HepG2 (cell line): ENCODE data around the gene TMEM176A. TPM values are rescaled to one million over a fixed set of nuclear protein-coding genes. Genes with fewer than 3 reads are reported as not detected.

Source experiments
- ATAC-seq: fragments of 200-7000 bp; cut with Tn5 transposase; 3 replicates; pipeline ENCODE4 v1.9.1; 2020; ENCODE audit warnings: mild to moderate bottlenecking, moderate library complexity
- BruUV-seq: library from RNA; stranded (reverse); fragments of 400-500 nt; replicated peaks from 2 replicates; lab custom pipeline; 2021; lab: Mats Ljungman, UMichigan
- CTCF ChIA-PET: fragments of 300-600 bp; formaldehyde crosslinking; extraction: SDS; loops from one replicate; lab custom pipeline; 2021; ENCODE audit warnings: low total read pairs, inconsistent platforms, low intra/inter-chr PET ratio; lab: Yijun Ruan, JAX
- POLR2A ChIA-PET: fragments of 350-600 bp; sonication (Branson Sonifier 250); formaldehyde crosslinking; loops from one replicate; lab custom pipeline; 2020; ENCODE audit warnings: antibody characterized with exemption, inconsistent platforms; lab: Yijun Ruan, JAX
- DNase-seq: peaks from one replicate; pipeline ENCODE4 v3.0.0-alpha.2; 2015; ENCODE audit warnings: low spot score
- FAIRE-seq: peaks from 3 replicates; lab custom pipeline; 2011; peaks lifted over from hg19 to GRCh38; lab: Jason Lieb, UNC
- H2AFZ ChIP-seq: one replicate; pipeline ENCODE4 v1.6.1; 2011; ENCODE audit warnings: low read length, inconsistent platforms
- H3K27ac ChIP-seq: fragments of 300-600 bp; 3 replicates; pipeline ENCODE4 v1.8.0; 2011; ENCODE audit warnings: mixed run types, mild to moderate bottlenecking, mixed read lengths, low read length, inconsistent platforms; ENCODE audit not compliant: insufficient read depth; ENCODE audit errors: extremely low read length
- H3K27me3 ChIP-seq, 2 experiments: fragments of 200-600 bp in 1 of 2; 2 replicates in 1 of 2; 3 replicates in 1 of 2; pipeline versions ENCODE4 v1.6.0 to v1.8.0; 2011; ENCODE audit warnings: low read length in 2 of 2, mild to moderate bottlenecking in 2 of 2, moderate library complexity in 2 of 2, inconsistent platforms in 1 of 2; ENCODE audit not compliant: insufficient read depth in 2 of 2, control insufficient read depth in 1 of 2
- H3K36me3 ChIP-seq, 2 experiments: fragments of 200-600 bp in 1 of 2; replicated peaks in 1 of 2; 2 replicates in 1 of 2; 3 replicates in 1 of 2; pipeline versions ENCODE4 v1.5.1 to v1.8.0; 2011; ENCODE audit warnings: low read length in 2 of 2, inconsistent platforms in 1 of 2; ENCODE audit not compliant: insufficient read depth in 2 of 2, control insufficient read depth in 1 of 2
- H3K4me1 ChIP-seq: 2 replicates; pipeline ENCODE4 v1.5.1; 2012; ENCODE audit warnings: low read length, inconsistent platforms; ENCODE audit not compliant: insufficient read depth
- H3K4me2 ChIP-seq: 2 replicates; pipeline ENCODE4 v1.6.0; 2011; ENCODE audit warnings: low read depth, low read length, inconsistent platforms
- H3K4me3 ChIP-seq, 3 experiments: fragments of 200-600 bp in 1 of 3; sonication (generic), shearing (Covaris generic) in 1 of 3; replicated peaks in 1 of 3; 2 replicates each; pipeline ENCODE4 v1.5.1; 2011 to 2016; ENCODE audit warnings: low read length in 3 of 3, inconsistent platforms in 2 of 3, low read depth in 2 of 3, mild to moderate bottlenecking in 2 of 3, control low read depth in 1 of 3, mixed read lengths in 1 of 3; ENCODE audit not compliant: insufficient read depth in 1 of 3
- H3K79me2 ChIP-seq: one replicate; pipeline ENCODE4 v1.6.1; 2011; ENCODE audit warnings: low read length, inconsistent platforms; ENCODE audit not compliant: insufficient read depth
- H3K9ac ChIP-seq: 2 replicates; pipeline ENCODE4 v1.6.0; 2011; ENCODE audit warnings: mild to moderate bottlenecking, low read depth, low read length, inconsistent platforms; ENCODE audit not compliant: insufficient read depth
- H3K9me3 ChIP-seq: 2 replicates; pipeline ENCODE4 v1.5.1; 2012; ENCODE audit warnings: mild to moderate bottlenecking, low read length
- H4K20me1 ChIP-seq: 2 replicates; pipeline ENCODE4 v1.6.0; 2011; ENCODE audit warnings: inconsistent platforms, mild to moderate bottlenecking, low read length, moderate library complexity; ENCODE audit not compliant: insufficient read depth
- ETV6 ChIP-seq: sonication (generic); formaldehyde crosslinking; conservative IDR thresholded peaks from 2 replicates; pipeline ENCODE4 v1.4.0; 2020; ENCODE audit warnings: missing genetic modification reagents
- HOXA7 ChIP-seq: sonication (generic); formaldehyde crosslinking; IDR thresholded peaks from 2 replicates; pipeline ENCODE4 v1.8.1; 2022; ENCODE audit warnings: mild to moderate bottlenecking, missing genetic modification reagents, moderate library complexity
- KLF13 ChIP-seq: sonication (generic); formaldehyde crosslinking; IDR thresholded peaks from 2 replicates; pipeline ENCODE4 v1.4.0; 2020; ENCODE audit warnings: mild to moderate bottlenecking, missing genetic modification reagents
- KMT2A ChIP-seq: sonication (generic); formaldehyde crosslinking; IDR thresholded peaks from 2 replicates; pipeline ENCODE4 v1.4.0; 2020; ENCODE audit warnings: missing genetic modification reagents
- MNT ChIP-seq: fragments of 450-650 bp; IDR thresholded peaks from 2 replicates; pipeline ENCODE4 v1.6.1; 2016
- SETDB1 ChIP-seq: sonication (generic); formaldehyde crosslinking; IDR thresholded peaks from 2 replicates; pipeline ENCODE4 v1.5.1; 2020; ENCODE audit warnings: missing genetic modification reagents, mild to moderate bottlenecking, borderline replicate concordance
- SIX1 ChIP-seq: sonication (generic); formaldehyde crosslinking; IDR thresholded peaks from 2 replicates; pipeline ENCODE4 v1.4.0; 2020; ENCODE audit warnings: missing genetic modification reagents, borderline replicate concordance
- TFE3 ChIP-seq: IDR thresholded peaks from 2 replicates; pipeline ENCODE4 v1.6.1; 2016
- ZNF343 ChIP-seq: sonication (generic); formaldehyde crosslinking; IDR thresholded peaks from 2 replicates; pipeline ENCODE4 v1.4.0; 2020; ENCODE audit warnings: mild to moderate bottlenecking, missing genetic modification reagents
- ZNF350 ChIP-seq: sonication (generic); formaldehyde crosslinking; IDR thresholded peaks from 2 replicates; pipeline ENCODE4 v1.4.0; 2020; ENCODE audit warnings: mild to moderate bottlenecking, low read depth, missing genetic modification reagents, borderline replicate concordance
- ZNF550 ChIP-seq: sonication (generic); formaldehyde crosslinking; IDR thresholded peaks from 2 replicates; pipeline ENCODE4 v1.4.0; 2020; ENCODE audit warnings: mild to moderate bottlenecking, missing genetic modification reagents, borderline replicate concordance
- ZNF619 ChIP-seq: sonication (generic); formaldehyde crosslinking; IDR thresholded peaks from 2 replicates; pipeline ENCODE4 v1.4.0; 2020; ENCODE audit warnings: mild to moderate bottlenecking, missing genetic modification reagents
- ZNF687 ChIP-seq: sonication (generic); formaldehyde crosslinking; IDR thresholded peaks from 2 replicates; pipeline ENCODE4 v1.5.1; 2020; ENCODE audit warnings: mild to moderate bottlenecking, missing genetic modification reagents, moderate library complexity
- WGBS: methylation state at CpG from one replicate; pipeline ENCODE4 v1.1.6; 2017; ENCODE audit warnings: low lambda C conversion rate; 5-methylcytosine and 5-hydroxymethylcytosine counted together
- in situ Hi-C: cut with HindIII; loops from 2 replicates; pipeline ENCODE4 v1.10.0; 2017; ENCODE audit warnings: low pct_unique_long_range_greater_than_20kb; ENCODE audit not compliant: extremely low pct_ligation_motif_present
- intact Hi-C: fragments of 100-400 bp; cut with micrococcal nuclease; formaldehyde crosslinking; loops from one replicate; pipeline ENCODE4 v1.10.0; 2022; ENCODE audit not compliant: unreplicated experiment
- polyA plus RNA-seq, 8 experiments: library from polyadenylated mRNA; depleted of rRNA in 3 of 8; stranded (reverse) in 7 of 8; unstranded in 1 of 8; fragments of >200 nt; fragmentation: Illumina TruSeq in 4 of 8; extraction: Trizol in 4 of 8; gene quantifications; 2 replicates each; pipeline versions ENCODE4 v1.2.1 to v1.2.3, GENCODE V29; 2011 to 2016; ENCODE audit warnings: low read depth in 4 of 8, missing spikeins in 1 of 8, mixed read lengths in 1 of 8; ENCODE audit not compliant: insufficient read depth in 1 of 8
- total RNA-seq, 5 experiments: library from RNA; depleted of rRNA; stranded (reverse); fragments of >200 nt; fragmentation: Illumina TruSeq; extraction: Trizol; gene quantifications; 2 replicates each; pipeline ENCODE4 v1.2.3, GENCODE V29; 2016; ENCODE audit warnings: low read depth in 1 of 5

The TMEM176A gene
- total and polyA plus RNA-seq, 2 of the 13 experiments (the other 11 are each of a cell fraction or from before 2014, with no cell fraction given) = not detected

GRCh38 chr7:150797661-150798060 is 2.9 kb upstream of the TMEM176A start:
- in situ Hi-C loops (no loop called here), intact Hi-C loops (no loop called here)
- no peak overlapping the region for H2AFZ ChIP-seq
- H3K9ac ChIP-seq = no peak overlapping the region
- no peaks in the 10 kb centered on the region for H3K9me3 ChIP-seq
- H3K27me3 ChIP-seq = peaks cover 3 to 14% of the 10 kb centered on the region in 2 experiments; a peak in 2 of 5 replicates
- H3K4me2 ChIP-seq = no peak overlapping the region
- H4K20me1 ChIP-seq = no peaks in the 10 kb centered on the region
- FAIRE-seq (no peak), DNase-seq (no peak), ATAC-seq (no peak)
- no peak overlapping the region for H3K27ac ChIP-seq
- H3K4me3 ChIP-seq = no peak overlapping the region
- CTCF ChIA-PET = no interaction called here
- TF ChIP-seq ZNF619 (CRISPR knock-in tag) = no peak
- no peak for TF ChIP-seq SIX1 (CRISPR knock-in tag)
- no peak for TF ChIP-seq ZNF550 (CRISPR knock-in tag)
- TF ChIP-seq KLF13 (CRISPR knock-in tag) = no peak
- no peak for TF ChIP-seq ZNF350
- TF ChIP-seq ZNF343 (CRISPR knock-in tag) = no peak
- BruUV-seq = no TSS peak
- whole genome bisulfite sequencing = 53% methylated on average over 4 of the region's 4 CpGs
- H3K36me3 ChIP-seq = no peaks in the 10 kb centered on the region
- no peaks in the 10 kb centered on the region for H3K79me2 ChIP-seq
- H3K4me1 ChIP-seq = no peaks in the 10 kb centered on the region
- POLR2A ChIA-PET = no interaction called here

GRCh38 chr7:150799156-150799555 is 1.4 kb upstream of the TMEM176A start:
- Histone ChIP-seq H4K20me1 (no peaks in the 10 kb centered on the region), H3K9me3 (no peaks in the 10 kb centered on the region), H3K79me2 (no peaks in the 10 kb centered on the region), H3K36me3 (no peaks in the 10 kb centered on the region), H3K9ac (no peak overlapping the region), H3K4me2 (no peak overlapping the region), H3K4me3 (no peak overlapping the region), H3K4me1 (no peaks in the 10 kb centered on the region), H3K27ac (no peak overlapping the region), H3K27me3 (peaks cover 3 to 14% of the 10 kb centered on the region in 2 experiments; a peak in 2 of 5 replicates), H2AFZ (no peak overlapping the region)
- intact Hi-C loops (no loop called here), in situ Hi-C loops (no loop called here)
- no peak for DNase-seq
- no TSS peak for BruUV-seq
- 60% methylated on average over 3 of the region's 3 CpGs for WGBS
- FAIRE-seq = no peak
- no peak for ATAC-seq
- ChIA-PET POLR2A (no interaction called here), CTCF (no interaction called here)
- TF ChIP-seq ETV6 (CRISPR knock-in tag) (no peak), ZNF687 (CRISPR knock-in tag) (no peak), SETDB1 (CRISPR knock-in tag) (no peak), KMT2A (no peak), MNT (no peak), TFE3 (CRISPR knock-in tag) (no peak), HOXA7 (no peak)
